Measurements from ENCODE around the gene VEPH1.

The VEPH1 gene

GRCh38 chr3:157531771-157532170 lies 28.6 kb upstream of the VEPH1 start:
- DNase-seq (ENCODE audit: low read depth): no peak
- no peak overlapping the region for H3K4me3 ChIP-seq (ENCODE audit: low read depth, low read length)
- TF ChIP-seq CTCF (IDR thresholded peaks at IDR 0.05; ENCODE audit: insufficient read depth, low read depth, low read length, missing control alignments): no peak

- no peak for TF ChIP-seq CTCF (IDR thresholded peaks at IDR 0.05; ENCODE audit: insufficient read depth, low read depth, low read length, missing control alignments)
- DNase-seq (ENCODE audit: low read depth): no peak
- H3K4me3 ChIP-seq (ENCODE audit: low read depth, low read length): no peak overlapping the region
These were observed 28.1 kb upstream of the VEPH1 start for GRCh38 chr3:157531301-157531660.

- no peak overlapping the region for H3K4me3 ChIP-seq (ENCODE audit: low read depth, low read length)
- no peak for TF ChIP-seq CTCF (IDR thresholded peaks at IDR 0.05; ENCODE audit: insufficient read depth, low read depth, low read length, missing control alignments)
- no peak for DNase-seq (ENCODE audit: low read depth)
These were observed 27.6 kb upstream of the VEPH1 start for GRCh38 chr3:157530637-157531300.

- H3K4me3 ChIP-seq (ENCODE audit: low read depth, low read length): no peak overlapping the region
- TF ChIP-seq CTCF (IDR thresholded peaks at IDR 0.05; ENCODE audit: insufficient read depth, low read depth, low read length, missing control alignments): no peak
- DNase-seq (ENCODE audit: low read depth): no peak
These were observed 26.5 kb upstream of the VEPH1 start for GRCh38 chr3:157529751-157530150.

GRCh38 chr3:157529085-157529484 lies 25.9 kb upstream of the VEPH1 start:
- TF ChIP-seq CTCF (IDR thresholded peaks at IDR 0.05; ENCODE audit: insufficient read depth, low read depth, low read length, missing control alignments): no peak
- no peak overlapping the region for H3K4me3 ChIP-seq (ENCODE audit: low read depth, low read length)
- no peak for DNase-seq (ENCODE audit: low read depth)

- no peak for DNase-seq (ENCODE audit: low read depth)
- no peak for TF ChIP-seq CTCF (IDR thresholded peaks at IDR 0.05; ENCODE audit: insufficient read depth, low read depth, low read length, missing control alignments)
- H3K4me3 ChIP-seq (ENCODE audit: low read depth, low read length): no peak overlapping the region
These were observed 24.1 kb upstream of the VEPH1 start for GRCh38 chr3:157527131-157527881.
